ENCODE results near the gene PCBP4. TPM values are rescaled to one million over a fixed set of nuclear protein-coding genes. Genes with fewer than 3 reads are reported as not detected.

PCBP4 gene
- total and polyA plus RNA-seq, 2 donors (not counting 1 experiment from before 2014, with no cell fraction given) = 15.3 to 25.6 TPM

DNA sequence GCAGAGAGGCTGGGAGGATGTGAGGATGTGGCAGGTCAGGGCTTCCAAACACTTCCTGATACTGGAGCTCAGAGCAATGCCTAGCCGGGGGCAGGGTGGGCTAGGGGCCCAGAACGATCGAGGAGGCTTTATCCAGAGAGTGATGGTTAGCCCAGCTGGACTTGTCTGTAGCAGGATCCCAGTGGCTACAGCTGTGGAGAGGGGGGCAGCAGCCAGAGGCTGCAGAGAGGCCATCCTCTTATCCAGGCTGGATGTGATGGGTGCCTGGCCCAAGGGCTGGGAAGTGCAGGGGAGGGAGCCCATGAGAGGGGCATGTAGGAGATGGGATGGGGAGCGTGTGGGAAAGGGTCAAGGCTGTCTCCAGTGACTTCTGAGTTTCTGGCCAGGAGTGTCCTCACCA lies 20.5 kb downstream of the PCBP4 start:
- no peaks in the 10 kb centered on the region for H3K9me3 Mint-ChIP-seq (ENCODE audit: insufficient read depth)
- no peaks in the 10 kb centered on the region for H4K20me1 ChIP-seq (ENCODE audit: control insufficient read depth, insufficient read depth, low read length, poor library complexity, severe bottlenecking)
- H3K9me3 ChIP-seq (ENCODE audit: control extremely low read depth in 1 of 3, control insufficient read depth in 2 of 3, insufficient read depth in 1 of 3, low read length in 2 of 3) = no peaks in the 10 kb centered on the region
- CTCF ChIA-PET = no interaction called here
- peaks cover 11 to 14% of the 10 kb centered on the region in 2 donors for H3K4me1 ChIP-seq (ENCODE audit: control insufficient read depth in 2 of 2, insufficient read depth in 2 of 2, low read length in 2 of 2)
- H3K4me3 ChIP-seq (ENCODE audit: control extremely low read depth in 1 of 5, extremely low read depth in 1 of 5, insufficient read depth in 1 of 5, low read depth in 2 of 5, low read length in 4 of 5) = no peak overlapping the region
- POLR2A ChIA-PET = no interaction called here
- H3K4me1 Mint-ChIP-seq = peaks cover 13% of the 10 kb centered on the region
- H3K4me2 ChIP-seq (replicated peaks; ENCODE audit: low read depth, low read length, poor library complexity, severe bottlenecking) = no peak overlapping the region
- no peak overlapping the region for H2AFZ ChIP-seq (ENCODE audit: insufficient read depth, low read depth, low read length, poor library complexity, severe bottlenecking)
- TF ChIP-seq, protein P1, sequence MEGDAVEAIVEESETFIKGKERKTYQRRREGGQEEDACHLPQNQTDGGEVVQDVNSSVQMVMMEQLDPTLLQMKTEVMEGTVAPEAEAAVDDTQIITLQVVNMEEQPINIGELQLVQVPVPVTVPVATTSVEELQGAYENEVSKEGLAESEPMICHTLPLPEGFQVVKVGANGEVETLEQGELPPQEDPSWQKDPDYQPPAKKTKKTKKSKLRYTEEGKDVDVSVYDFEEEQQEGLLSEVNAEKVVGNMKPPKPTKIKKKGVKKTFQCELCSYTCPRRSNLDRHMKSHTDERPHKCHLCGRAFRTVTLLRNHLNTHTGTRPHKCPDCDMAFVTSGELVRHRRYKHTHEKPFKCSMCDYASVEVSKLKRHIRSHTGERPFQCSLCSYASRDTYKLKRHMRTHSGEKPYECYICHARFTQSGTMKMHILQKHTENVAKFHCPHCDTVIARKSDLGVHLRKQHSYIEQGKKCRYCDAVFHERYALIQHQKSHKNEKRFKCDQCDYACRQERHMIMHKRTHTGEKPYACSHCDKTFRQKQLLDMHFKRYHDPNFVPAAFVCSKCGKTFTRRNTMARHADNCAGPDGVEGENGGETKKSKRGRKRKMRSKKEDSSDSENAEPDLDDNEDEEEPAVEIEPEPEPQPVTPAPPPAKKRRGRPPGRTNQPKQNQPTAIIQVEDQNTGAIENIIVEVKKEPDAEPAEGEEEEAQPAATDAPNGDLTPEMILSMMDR (IDR thresholded peaks at IDR 0.05) = no peak
- no peak for TF ChIP-seq EZH2 (IDR thresholded peaks at IDR 0.05; ENCODE audit: borderline replicate concordance, insufficient read depth, low read depth, low read length, poor library complexity, severe bottlenecking)
- H3K79me2 ChIP-seq (ENCODE audit: control insufficient read depth, insufficient read depth, low read length) = no peaks in the 10 kb centered on the region
- no peaks in the 10 kb centered on the region for H3K27me3 Mint-ChIP-seq
- DNase-seq (no peak), ATAC-seq (ENCODE audit: low read depth) (no peak)
- no peak overlapping the region for H3K27ac Mint-ChIP-seq
- H3K4me3 Mint-ChIP-seq = no peak overlapping the region
- H3K36me3 ChIP-seq (replicated peaks in 1 of 2; ENCODE audit: control extremely low read depth in 1 of 2, control insufficient read depth in 1 of 2, extremely low read depth in 1 of 2, insufficient read depth in 2 of 2, low read length in 1 of 2) = no peaks in the 10 kb centered on the region
- intact Hi-C loops (cut with micrococcal nuclease) = no loop called here
- H3K9ac ChIP-seq (ENCODE audit: low read length) = no peak overlapping the region
- H3K27me3 ChIP-seq (replicated peaks in 1 of 4; ENCODE audit: control extremely low read depth in 1 of 4, control insufficient read depth in 3 of 4, insufficient read depth in 4 of 4, low read length in 3 of 4) = no peaks in the 10 kb centered on the region
- 100% methylated on average over 3 of the region's 4 CpGs for WGBS (ENCODE audit: insufficient coverage)
- H3K27ac ChIP-seq (ENCODE audit: low read length in 2 of 2) = no peak overlapping the region

DNA sequence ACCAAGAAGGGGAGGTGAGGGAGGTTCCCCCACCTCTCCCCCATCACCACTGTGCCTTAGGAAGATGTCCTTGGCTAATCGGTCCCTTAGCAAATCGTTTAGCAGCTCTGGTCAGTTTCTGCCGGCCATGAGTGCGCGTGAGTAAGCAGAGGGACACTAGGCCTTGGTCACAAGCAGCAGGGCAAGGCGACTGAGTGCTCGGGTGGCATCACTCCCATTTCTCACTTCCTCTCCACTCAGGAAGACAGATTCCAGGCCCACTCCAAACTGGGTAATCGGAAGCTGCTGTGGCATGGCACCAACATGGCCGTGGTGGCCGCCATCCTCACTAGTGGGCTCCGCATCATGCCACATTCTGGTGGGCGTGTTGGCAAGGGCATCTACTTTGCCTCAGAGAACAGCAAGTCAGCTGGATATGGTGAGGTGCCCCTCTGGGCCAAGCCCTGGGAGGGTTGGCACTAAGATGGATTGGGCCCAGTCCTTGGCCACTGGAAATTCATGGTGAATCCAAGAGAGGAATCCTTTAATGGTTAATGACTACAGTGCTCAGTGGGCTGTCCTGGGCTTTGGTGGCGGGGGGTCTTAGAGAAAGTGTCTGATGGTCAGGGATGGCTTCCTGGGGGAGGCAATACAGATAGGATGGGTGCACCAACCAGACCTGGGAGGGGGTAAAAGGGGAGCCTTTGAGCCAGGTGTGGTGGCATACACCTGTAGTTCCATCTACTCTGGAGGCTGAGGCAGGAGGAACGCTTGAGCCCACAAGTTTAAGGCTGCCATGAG lies 21.1 kb downstream of the PCBP4 start:
- Histone ChIP-seq H3K36me3 (replicated peaks in 1 of 2; ENCODE audit: control extremely low read depth in 1 of 2, control insufficient read depth in 1 of 2, extremely low read depth in 1 of 2, insufficient read depth in 2 of 2, low read length in 1 of 2) (no peaks in the 10 kb centered on the region), H3K27ac (ENCODE audit: low read length in 2 of 2) (no peak overlapping the region), H3K4me3 (ENCODE audit: control extremely low read depth in 1 of 5, extremely low read depth in 1 of 5, insufficient read depth in 1 of 5, low read depth in 2 of 5, low read length in 4 of 5) (no peak overlapping the region), H3K9me3 (ENCODE audit: control extremely low read depth in 1 of 3, control insufficient read depth in 2 of 3, insufficient read depth in 1 of 3, low read length in 2 of 3) (no peaks in the 10 kb centered on the region), H3K27me3 (replicated peaks in 1 of 4; ENCODE audit: control extremely low read depth in 1 of 4, control insufficient read depth in 3 of 4, insufficient read depth in 4 of 4, low read length in 3 of 4) (no peaks in the 10 kb centered on the region), H3K4me2 (replicated peaks; ENCODE audit: low read depth, low read length, poor library complexity, severe bottlenecking) (no peak overlapping the region), H3K79me2 (ENCODE audit: control insufficient read depth, insufficient read depth, low read length) (peaks cover 6% of the 10 kb centered on the region), H3K9ac (ENCODE audit: low read length) (no peak overlapping the region), H3K4me1 (ENCODE audit: control insufficient read depth in 2 of 2, insufficient read depth in 2 of 2, low read length in 2 of 2) (peaks cover 14 to 19% of the 10 kb centered on the region in 2 donors), H2AFZ (ENCODE audit: insufficient read depth, low read depth, low read length, poor library complexity, severe bottlenecking) (no peak overlapping the region), H4K20me1 (ENCODE audit: control insufficient read depth, insufficient read depth, low read length, poor library complexity, severe bottlenecking) (no peaks in the 10 kb centered on the region)
- ATAC-seq (ENCODE audit: low read depth) (no peak), DNase-seq (no peak)
- no peak for TF ChIP-seq EZH2 (IDR thresholded peaks at IDR 0.05; ENCODE audit: borderline replicate concordance, insufficient read depth, low read depth, low read length, poor library complexity, severe bottlenecking)
- Mint-ChIP-seq H3K9me3 (ENCODE audit: insufficient read depth) (no peaks in the 10 kb centered on the region), H3K27ac (no peak overlapping the region), H3K4me1 (peaks cover 17% of the 10 kb centered on the region), H3K27me3 (no peaks in the 10 kb centered on the region), H3K4me3 (no peak overlapping the region)
- ChIA-PET CTCF (interaction anchor here (0.6 kb wide), 1 partner anchor 50 kb away, joined by 4 read pairs; the partner anchor contains the start of gene RPL29), POLR2A (no interaction called here)
- intact Hi-C loops (cut with micrococcal nuclease) = no loop called here
- WGBS (ENCODE audit: insufficient coverage) = over 99% methylated on average over 12 of the region's 14 CpGs

Data from B cell (primary cell).